Fibroblast of skin of left biceps (primary cell): ENCODE data around the gene OLIG3.
A peak's percentile ranks its signal among the peaks of the same experiment; 100 is the strongest.

Source experiments
- DNase-seq, 2 experiments: peaks; one replicate each; pipeline ENCODE4 v3.0.0-alpha.2; 2013; ENCODE audit warnings: low read depth in 2 of 2

The OLIG3 gene

DNA sequence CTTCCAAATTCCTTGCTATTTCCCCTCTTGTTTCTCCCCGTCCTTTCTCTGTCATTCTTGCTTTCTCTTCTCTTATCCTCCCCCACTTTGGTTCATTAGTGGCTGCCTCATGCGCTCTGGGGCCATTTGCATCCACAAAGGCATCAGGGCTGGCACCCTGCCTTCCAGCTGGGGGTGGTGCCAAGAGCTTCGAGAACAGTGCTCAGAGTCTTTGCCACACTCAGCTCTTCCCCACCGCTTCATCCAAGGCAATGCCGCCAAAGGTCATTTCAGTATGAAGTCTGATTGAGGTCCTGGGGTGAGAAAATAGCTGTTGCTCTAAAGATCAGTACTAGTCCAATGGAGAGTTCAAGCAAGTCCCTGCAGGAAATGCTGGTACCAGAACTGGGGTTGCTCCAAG lies 22.7 kb downstream of the OLIG3 start:
- DNase-seq, result no peak

DNA sequence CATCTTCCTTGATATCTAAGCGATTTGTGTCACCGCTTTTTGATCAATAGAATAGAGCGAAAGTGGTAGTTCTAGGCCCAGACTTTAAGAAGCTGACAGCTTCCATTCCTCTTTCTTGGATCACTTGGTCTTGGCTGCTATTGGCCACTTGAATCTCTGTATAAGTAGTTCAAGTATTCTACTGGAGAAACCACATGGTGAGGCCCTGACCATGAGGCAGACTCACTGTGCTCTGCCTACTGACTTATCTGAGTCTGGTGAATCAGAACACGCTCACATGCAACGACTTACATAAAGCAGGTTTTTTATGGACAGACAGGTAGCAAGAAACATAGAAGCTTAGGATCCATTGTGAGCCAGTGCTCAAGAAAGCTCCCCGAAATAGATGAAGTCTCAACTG lies 27.0 kb downstream of the OLIG3 start:
- no peak for DNase-seq

DNA sequence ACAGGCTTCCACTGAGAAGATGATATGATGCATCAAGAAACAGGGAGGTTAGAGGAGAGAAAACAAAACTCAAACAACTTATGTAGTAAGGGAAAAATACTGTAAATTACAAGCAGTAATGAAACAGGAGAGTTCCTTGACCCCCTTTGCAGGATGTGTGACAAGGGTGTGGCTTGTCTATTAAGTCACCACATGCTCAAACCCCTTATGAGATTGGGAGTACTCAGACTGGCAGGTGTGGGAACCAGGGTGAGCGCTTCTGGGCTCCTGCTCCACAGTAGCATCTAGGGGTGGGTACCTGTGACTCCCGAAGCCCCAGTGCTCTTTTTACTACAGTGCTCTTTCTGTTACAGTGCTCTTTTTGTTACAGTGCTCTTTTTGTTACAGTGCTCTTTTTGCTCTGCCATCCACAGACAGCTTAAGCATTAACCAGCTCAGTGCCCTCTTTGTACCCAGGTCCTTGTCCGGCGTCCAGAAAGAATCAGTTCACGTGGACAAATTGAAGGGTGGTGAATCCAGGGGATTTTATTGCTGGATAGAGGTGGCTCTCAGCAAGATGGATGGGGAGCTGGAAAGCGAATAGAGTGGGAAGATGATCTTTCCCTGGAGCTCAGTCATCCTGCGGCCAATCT lies 28.7 kb downstream of the OLIG3 start:
- DNase-seq, result no peak

DNA sequence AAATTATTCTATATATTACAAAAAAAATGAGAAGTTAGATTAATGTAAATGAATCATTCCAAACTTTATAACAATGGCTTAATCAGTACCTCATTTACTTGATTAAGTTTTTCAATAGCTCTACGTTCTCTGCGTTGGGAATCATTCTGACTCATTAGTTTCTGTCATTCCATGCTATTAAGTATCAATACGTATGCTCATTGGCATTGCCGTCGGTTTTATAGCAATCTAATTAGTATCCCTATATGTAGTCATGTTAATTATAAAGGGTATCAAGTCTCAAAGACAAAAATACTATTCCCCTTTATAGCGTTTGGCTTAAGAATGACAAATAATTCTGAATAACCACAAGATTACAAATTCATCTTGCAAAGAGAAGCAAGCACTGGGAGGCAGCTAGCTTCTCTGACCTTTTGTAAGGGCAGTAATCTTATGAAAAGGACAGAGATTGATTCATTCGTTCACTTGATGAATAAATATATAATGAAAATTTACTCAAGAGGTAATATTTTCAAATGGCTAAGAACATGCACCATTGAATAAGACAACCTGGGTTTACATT lies 41.8 kb downstream of the OLIG3 start:
- peak; percentile 8 to 16 for DNase-seq

DNA sequence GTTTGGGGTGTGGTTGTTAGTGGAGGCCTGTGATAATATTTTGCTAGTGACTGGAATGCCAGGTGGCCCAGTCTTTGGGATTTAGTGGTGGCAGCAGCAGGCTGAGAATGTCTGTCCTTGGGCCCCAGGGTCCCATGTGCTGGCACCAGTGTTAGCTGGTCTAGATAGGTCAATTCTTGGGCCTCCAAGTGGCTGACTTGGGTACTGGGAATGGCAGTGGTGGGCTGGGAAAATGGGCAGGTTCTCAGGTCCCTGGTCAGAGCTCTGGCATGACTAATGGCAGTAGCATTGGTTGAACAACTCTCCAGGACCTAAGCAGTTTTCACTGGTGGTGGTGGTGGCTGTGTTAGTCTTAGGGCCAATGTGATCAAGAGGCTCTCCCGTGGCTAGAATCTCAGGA lies 50.3 kb downstream of the OLIG3 start:
- DNase-seq, result no peak
